Superior temporal gyrus (tissue), 1 donor: ENCODE data around the gene CACNA1G.

Experiments
- DNase-seq: peaks from one replicate; pipeline ENCODE4 v3.0.0-alpha.2; 2016; ENCODE audit errors: extremely low spot score

Gene CACNA1G

DNA sequence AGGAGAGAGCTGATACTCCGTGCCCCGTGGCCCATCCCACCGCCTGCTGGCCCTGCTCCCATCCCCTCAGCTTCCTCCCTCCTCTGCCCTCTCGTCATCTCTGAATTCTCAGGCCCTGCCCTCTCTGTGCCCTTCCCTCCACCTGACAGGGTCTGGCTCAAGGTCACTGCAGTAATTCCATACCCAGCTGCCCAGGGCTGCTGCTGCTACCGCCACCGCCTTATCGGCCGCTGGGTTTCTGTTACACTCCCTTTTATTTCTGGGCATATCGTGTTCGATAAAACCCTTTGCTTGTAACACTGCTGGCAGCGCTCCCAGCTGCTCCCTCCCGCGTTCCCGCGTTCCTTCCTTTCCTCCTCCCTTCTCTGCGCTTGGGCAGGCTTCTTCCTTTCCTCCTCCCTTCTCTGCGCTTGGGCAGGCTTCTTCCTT is 26.8 kb upstream of the CACNA1G start:
- peak; percentile 55 for DNase-seq

GRCh38 chr17:50534222-50534978 is 26.1 kb upstream of the CACNA1G start:
- no peak for DNase-seq

DNA sequence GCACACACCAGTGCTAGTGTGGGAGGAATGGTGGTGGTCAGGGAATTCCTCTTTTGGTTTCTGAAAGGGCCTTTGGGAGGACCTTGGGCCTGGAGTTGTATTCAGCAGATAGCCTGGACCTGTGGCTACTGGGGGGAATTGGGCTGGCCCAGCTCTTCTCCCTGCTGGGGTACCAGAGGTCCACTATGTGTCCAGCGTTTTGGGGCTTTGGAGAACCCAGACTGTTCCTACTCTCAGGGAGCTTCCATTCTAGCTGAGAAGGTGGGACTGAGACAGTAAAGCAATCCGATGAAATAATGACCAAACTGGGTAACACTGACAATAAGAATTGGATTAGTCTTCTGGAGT is 25.6 kb upstream of the CACNA1G start:
- DNase-seq = no peak

DNA sequence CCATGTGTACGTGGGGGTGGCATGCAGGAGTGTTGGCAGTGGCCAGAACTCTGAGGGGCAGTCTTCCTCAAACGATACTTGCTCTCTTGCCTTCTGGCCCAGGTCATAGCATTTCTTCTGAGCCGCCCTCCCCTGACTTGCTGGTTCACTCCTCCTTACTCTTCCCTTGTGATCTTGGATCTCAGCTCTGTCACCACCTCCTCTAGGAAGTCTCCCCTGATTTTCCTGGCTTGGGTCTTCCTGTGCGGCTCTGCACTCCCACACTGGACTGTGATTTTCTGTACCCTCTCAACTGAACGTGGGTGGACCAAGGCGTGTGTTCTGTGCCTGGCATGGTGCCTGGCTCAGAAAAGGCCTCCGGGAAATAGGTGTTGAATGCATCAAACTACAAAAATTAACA is 25.1 kb upstream of the CACNA1G start:
- peak; percentile 27 for DNase-seq

- DNase-seq = no peak
These were observed 23.6 kb upstream of the CACNA1G start for GRCh38 chr17:50536683-50537646.

DNA sequence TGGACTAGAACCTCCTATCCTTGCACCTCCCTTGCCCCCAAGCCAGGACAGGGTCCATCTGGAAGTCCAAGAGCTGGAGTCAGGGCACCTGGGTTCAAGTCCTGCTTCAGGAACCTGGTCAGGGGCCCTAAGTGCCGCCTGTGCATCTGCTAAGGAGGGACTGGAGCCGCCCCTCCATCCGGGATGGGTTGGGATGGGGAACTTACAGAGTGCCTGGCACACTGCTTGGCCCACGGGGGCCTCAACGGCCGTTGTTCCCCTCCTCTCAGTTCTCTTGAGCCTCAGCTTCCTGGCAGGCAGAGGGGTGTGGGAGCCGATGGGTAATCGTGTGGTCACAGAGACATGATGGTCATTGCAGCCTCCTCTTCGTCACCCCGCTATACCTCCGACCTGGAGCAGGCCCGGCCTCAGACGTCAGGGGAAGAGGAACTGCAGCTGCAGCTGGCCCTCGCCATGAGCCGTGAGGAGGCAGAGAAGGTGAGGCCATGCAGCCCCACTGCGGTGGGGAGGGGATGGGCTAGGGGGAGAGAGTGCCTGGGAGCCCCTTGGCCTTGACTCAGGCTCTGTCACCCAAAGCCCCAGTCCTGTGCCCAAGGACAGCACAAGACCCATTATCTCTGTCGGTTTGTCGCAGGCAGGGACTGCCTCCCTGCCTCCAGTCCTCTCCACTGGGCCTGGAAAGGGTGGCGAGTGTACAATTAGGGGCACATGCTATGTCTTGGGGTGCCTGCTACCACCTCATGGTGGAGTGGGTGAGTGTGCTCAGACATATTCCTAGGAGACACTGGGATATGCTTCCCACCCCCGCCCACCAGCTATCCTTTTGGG is 22.6 kb upstream of the CACNA1G start:
- DNase-seq = no peak

GRCh38 chr17:50538549-50539410 is 21.7 kb upstream of the CACNA1G start:
- DNase-seq = no peak

DNA sequence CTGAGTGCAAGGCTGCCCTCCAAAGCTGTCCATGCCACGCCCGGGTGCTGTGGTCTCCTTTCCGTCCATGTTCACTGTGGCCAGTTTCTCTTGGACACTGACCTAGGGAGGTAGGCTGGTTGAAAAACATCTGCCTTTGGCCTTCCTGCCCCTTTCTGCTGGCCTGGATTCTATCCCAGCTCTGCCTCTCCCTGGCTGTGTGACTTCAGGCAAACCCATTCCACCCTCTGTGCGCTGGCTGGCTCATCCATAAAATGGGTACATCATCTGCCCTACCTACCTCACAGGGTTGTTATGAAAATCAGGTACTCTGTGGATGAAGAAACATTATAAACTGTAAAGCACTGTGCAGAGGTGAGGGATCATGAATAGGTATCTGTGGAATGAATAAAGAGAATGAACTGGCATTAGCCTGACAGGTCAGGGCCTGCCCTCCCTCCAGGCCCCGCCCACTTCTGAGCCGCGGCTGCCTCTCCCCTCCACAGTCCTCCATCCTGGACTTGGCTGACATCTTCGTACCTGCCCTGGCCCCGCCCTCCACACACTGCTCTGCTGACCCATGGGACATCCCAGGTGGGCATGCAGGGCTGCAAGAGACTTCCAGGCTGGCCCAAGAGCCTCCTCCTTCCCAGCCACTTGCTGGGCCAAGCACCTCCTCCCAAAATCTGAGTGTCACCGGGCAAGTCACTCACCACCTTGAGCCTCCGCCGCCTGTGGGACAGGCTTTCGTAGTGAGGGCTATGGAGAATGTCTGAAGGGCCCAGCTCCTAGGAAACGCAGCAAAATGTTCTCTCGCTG is 20.6 kb upstream of the CACNA1G start:
- no peak for DNase-seq

GRCh38 chr17:50540560-50541401 is 19.7 kb upstream of the CACNA1G start:
- no peak for DNase-seq

DNA sequence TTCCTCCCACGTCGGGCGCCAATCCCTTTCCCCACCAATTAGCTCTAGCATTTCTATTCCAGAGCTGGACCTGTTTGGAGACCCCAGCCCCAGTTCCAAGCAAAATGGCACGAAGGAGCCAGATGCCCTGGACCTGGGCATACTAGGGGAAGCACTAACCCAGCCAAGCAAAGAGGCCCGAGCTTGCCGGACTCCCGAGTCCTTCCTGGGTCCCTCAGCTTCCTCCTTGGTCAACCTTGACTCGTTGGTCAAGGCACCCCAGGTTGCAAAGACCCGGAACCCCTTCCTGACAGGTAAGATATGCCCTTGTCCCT is 19.2 kb upstream of the CACNA1G start:
- no peak for DNase-seq

GRCh38 chr17:50541716-50542688 is 18.5 kb upstream of the CACNA1G start:
- peak; percentile 81 for DNase-seq

- no peak for DNase-seq
These were observed 17.4 kb upstream of the CACNA1G start for GRCh38 chr17:50542795-50543774.

- no peak for DNase-seq
These were observed 16.0 kb upstream of the CACNA1G start for GRCh38 chr17:50544516-50544915.

- DNase-seq = no peak
These were observed 15.2 kb upstream of the CACNA1G start for GRCh38 chr17:50545311-50545710.

DNA sequence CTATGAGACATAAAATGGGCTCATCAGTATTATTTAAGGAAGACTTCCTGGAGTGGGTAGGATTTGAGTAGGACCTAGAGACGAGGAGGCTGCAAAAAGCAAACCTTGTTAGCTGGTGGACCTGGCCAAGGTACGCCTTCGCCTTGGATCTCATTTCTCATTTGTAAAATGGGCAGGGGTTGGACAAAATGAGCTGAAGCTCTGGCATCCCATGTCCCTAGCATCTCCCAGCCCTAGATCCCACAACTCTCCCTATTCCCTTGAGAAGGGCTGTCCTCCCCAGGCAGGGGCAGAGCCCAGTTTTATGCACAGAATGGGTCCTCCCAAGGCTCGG is 13.8 kb upstream of the CACNA1G start:
- no peak for DNase-seq

- peak; percentile 90 for DNase-seq
These were observed 13.3 kb upstream of the CACNA1G start, which contains the start of gene SPATA20 for GRCh38 chr17:50547035-50547735. Gene SPATA20 (plus strand): TSS chr17:50547174. CDS start chr17:50547209, 35 bp downstream.

DNA sequence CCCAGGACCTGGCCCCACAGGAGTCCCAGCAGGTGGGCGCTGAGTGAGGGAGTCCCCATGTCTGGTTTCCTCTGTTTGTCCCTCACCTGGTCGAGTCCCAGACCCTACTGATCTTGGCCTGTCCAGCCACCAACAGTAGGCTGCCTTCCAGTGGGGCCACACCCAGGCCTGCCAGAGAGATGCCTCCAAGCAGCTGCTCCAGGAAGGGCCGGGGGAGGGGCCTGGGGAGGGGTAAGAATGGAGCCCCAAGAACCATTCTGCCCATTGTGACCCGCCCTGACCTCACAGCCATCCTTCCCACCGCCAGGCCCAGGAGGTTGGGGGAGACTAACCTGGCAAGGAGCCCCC is 12.8 kb upstream of the CACNA1G start:
- no peak for DNase-seq
